Erythroblast (primary cell): ENCODE data around the gene BLVRB.
"Not testable (repeated sequence)": the region's sequence is repeated elsewhere in the genome, so short reads cannot be mapped to it uniquely, and the experiment has no call there.

Experiments used
- DNase-seq, 2 experiments: peaks; one replicate each; lab custom pipeline; 2025; lab: John Stamatoyannopoulos, UW
- GATA1 ChIP-seq: IDR thresholded peaks from 2 replicates; pipeline ENCODE4 v1.6.1; 2011; ENCODE audit warnings: low read depth, mild to moderate bottlenecking, control low read depth, low read length, moderate library complexity
- POLR2A ChIP-seq: IDR thresholded peaks from 2 replicates; pipeline ENCODE4 v1.6.1; 2011; ENCODE audit warnings: mild to moderate bottlenecking, low read length

Gene BLVRB

DNA sequence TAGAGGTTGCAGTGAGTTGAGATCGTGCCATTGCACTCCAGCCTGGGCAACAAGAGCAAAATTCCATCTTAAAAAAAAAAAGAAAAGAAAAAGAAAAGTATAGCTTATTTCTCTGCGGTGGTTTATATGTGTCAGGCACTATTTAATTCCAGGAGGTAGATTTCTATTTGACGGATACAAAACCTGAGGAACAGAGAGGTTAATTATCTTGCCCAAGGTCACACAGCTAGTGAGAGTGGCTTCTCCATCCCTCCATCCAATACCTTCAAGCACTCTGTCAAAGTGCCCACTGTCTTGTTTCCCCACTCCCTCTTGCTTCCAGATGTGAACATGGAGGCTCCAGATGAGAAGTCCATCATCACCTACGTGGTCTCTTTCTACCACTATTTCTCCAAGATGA is 36.1 kb upstream of the BLVRB start:
- no peak for DNase-seq
- TF ChIP-seq GATA1, result no peak
- no peak for TF ChIP-seq POLR2A

DNA sequence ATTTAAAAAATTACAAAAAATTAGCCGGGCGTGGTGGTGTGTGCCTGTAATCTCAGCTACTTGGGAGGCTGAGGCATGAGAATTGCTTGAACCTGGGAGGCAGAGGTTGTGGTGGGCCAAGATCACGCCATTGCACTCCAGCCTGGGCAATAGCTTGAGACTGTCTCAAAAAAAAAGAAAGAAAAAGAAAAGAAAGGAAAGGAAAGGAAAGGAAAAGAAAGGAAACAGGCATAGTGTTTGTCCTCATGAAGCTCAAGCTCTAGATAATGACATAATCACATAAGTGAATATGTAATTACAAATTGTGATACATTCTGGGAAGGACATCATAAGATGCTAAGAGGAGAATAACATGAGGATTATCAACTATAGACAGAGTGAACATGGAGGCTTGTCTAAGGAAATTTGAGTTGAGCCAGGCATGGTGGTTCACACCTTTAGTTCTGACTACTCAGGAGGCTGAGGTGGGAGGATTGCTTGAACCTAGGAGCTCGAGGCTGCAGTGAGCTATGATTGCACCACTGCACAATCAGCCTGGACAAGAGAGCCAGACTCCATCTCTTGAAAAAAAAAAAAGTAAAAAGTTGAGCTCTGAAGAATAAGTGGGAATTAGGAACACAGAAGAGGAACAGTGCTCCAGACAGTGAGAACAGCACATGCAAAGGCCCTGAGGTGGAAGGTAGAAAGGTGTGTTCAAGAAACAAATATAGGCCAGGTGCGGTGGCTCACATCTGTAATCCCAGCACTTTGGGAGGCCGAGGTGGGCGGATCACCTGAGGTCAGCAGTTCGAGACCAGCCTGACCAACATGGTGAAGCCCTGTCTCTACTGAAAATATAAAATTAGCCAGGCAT is 35.4 kb upstream of the BLVRB start:
- DNase-seq, result not testable (repeated sequence)

DNA sequence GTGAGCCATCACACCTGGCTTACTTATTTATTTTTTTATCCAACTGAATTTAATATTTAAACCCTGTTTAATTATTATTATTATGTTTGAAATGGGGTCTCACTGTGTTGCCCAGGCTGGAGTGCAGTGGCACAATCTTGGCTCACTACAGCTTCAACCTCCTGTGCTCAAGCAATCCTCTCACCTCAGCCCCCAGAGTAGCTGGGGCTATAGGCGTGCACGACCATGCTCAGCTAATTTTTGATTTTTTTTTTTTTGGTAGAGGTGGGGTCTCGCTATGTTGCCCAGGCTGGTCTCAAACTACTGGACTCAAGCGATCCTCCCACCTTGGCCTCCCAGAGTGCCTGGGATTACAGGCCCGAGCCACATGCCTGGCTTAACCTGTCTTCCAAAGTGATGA is 33.8 kb upstream of the BLVRB start:
- DNase-seq, result no peak
- TF ChIP-seq POLR2A (no peak), GATA1 (no peak)

DNA sequence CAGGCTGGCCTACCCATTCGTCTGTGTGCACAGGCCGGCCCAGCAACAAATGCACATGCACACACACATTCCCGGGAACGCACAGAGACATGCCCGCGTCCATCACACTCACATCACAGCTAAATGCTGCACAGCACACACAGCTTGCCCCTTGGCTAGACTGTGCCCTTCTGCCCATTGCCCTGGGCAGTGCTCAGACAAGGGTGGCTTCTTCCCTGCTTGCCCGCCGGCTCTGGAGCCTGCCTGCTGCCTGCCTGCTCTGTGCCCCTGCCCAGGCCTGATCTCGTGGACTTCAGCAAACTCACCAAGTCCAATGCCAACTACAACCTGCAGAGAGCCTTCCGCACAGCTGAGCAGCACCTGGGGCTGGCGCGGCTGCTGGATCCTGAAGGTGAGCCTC is 31.7 kb upstream of the BLVRB start:
- DNase-seq, result no peak

GRCh38 chr19:40494191-40494838 is 28.8 kb upstream of the BLVRB start:
- no peak for DNase-seq
- TF ChIP-seq GATA1 (no peak), POLR2A (no peak)

More for the DNA sequence above, 31.7 kb upstream of the BLVRB start:
- TF ChIP-seq GATA1 (no peak), POLR2A (no peak)

GRCh38 chr19:40493778-40494177 is 28.2 kb upstream of the BLVRB start:
- no peak for DNase-seq
- TF ChIP-seq POLR2A (no peak), GATA1 (no peak)

- TF ChIP-seq POLR2A (no peak), GATA1 (no peak)
- DNase-seq, result no peak
Observed at GRCh38 chr19:40492274-40492673, 26.7 kb upstream of the BLVRB start.

GRCh38 chr19:40489882-40490230 is 24.3 kb upstream of the BLVRB start:
- no peak for DNase-seq
- no peak for TF ChIP-seq GATA1
- no peak for TF ChIP-seq POLR2A

GRCh38 chr19:40486017-40486416 is 20.5 kb upstream of the BLVRB start:
- no peak for DNase-seq
- TF ChIP-seq GATA1, result no peak
- no peak for TF ChIP-seq POLR2A

GRCh38 chr19:40475878-40476644 is 10.5 kb upstream of the BLVRB start:
- not testable (repeated sequence) for DNase-seq

GRCh38 chr19:40474737-40475136 is 9.2 kb upstream of the BLVRB start:
- TF ChIP-seq GATA1, result no peak
- no peak for TF ChIP-seq POLR2A
- no peak for DNase-seq

- no peak for DNase-seq
- TF ChIP-seq POLR2A (no peak), GATA1 (no peak)
Observed at GRCh38 chr19:40472516-40472915, 7.0 kb upstream of the BLVRB start.

- no peak for DNase-seq
- TF ChIP-seq GATA1 (no peak), POLR2A (no peak)
Observed at GRCh38 chr19:40471111-40471510, 5.6 kb upstream of the BLVRB start.

DNA sequence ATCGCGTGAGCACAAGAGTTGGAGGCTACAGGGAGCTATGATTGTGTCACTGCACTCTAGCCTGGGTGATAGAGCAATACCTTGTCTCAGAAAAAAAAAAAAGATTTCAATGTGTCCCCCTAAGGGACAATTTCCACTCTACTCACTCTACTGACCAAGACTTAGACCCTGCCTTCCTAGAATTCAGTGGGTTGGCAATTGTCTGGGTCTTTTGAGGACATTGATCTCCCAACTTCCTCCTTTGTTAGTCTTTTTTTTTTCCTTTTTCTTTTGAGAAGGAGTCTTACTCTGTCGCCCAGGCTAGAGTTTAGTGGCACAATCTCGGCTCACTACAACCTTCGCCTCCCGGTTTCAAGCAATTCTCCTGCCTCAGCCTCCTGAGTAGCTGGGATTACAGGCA is 3.5 kb upstream of the BLVRB start:
- no peak for DNase-seq
- TF ChIP-seq POLR2A, result no peak
- TF ChIP-seq GATA1, result no peak
